CD4-positive, alpha-beta memory T cell (primary cell): ENCODE data around the gene MYOM1. TPM values are rescaled to one million over a fixed set of nuclear protein-coding genes. Genes with fewer than 3 reads are reported as not detected.
A peak's percentile ranks its signal among the peaks of the same experiment; 100 is the strongest.

Source experiments
- CTCF ChIA-PET: fragments of 350-600 bp; sonication (Branson Sonifier 250); formaldehyde crosslinking; loops from one replicate; lab custom pipeline; 2021; ENCODE audit warnings: inconsistent platforms; ENCODE audit not compliant: partially characterized antibody; lab: Charles Lee
- POLR2A ChIA-PET: fragments of 350-600 bp; sonication (Branson Sonifier 250); formaldehyde crosslinking; loops from one replicate; lab custom pipeline; 2021; ENCODE audit not compliant: partially characterized antibody; lab: Charles Lee
- DNase-seq, 5 donors: peaks; one replicate each; pipeline versions ENCODE4 v3.0.0 to v3.0.0-alpha.2; 2020 to 2022; ENCODE audit warnings: mixed read lengths in 1 of 5
- H3K27ac ChIP-seq: one replicate; pipeline ENCODE4 v1.7.0; 2013; ENCODE audit warnings: low read depth, low read length
- H3K27me3 ChIP-seq: 2 replicates; pipeline ENCODE4 v1.7.0; 2013; ENCODE audit warnings: mild to moderate bottlenecking, low read length, moderate library complexity; ENCODE audit not compliant: insufficient read depth
- H3K36me3 ChIP-seq: 2 replicates; pipeline ENCODE4 v1.7.0; 2013; ENCODE audit warnings: mild to moderate bottlenecking, low read length, moderate library complexity; ENCODE audit not compliant: insufficient read depth
- H3K4me1 ChIP-seq: 2 replicates; pipeline ENCODE4 v1.7.0; 2013; ENCODE audit warnings: mild to moderate bottlenecking, low read length, moderate library complexity; ENCODE audit not compliant: insufficient read depth
- H3K4me3 ChIP-seq, 2 donors: one replicate each; pipeline ENCODE4 v1.7.0; 2013; ENCODE audit warnings: low read length in 2 of 2, mild to moderate bottlenecking in 1 of 2
- H3K9me3 ChIP-seq, 2 donors: one replicate each; pipeline ENCODE4 v1.7.0; 2013; ENCODE audit warnings: low read length in 2 of 2, control low read depth in 1 of 2; ENCODE audit not compliant: control insufficient read depth in 1 of 2
- H3K27ac Mint-ChIP-seq, 7 donors: one replicate each; pipeline ENCODE4 v1.8.0; 2020 to 2021; ENCODE audit warnings: mixed read lengths in 7 of 7, mild to moderate bottlenecking in 6 of 7, inconsistent platforms in 3 of 7, moderate library complexity in 3 of 7
- H3K27me3 Mint-ChIP-seq, 2 donors: one replicate each; pipeline ENCODE4 v1.8.0; 2020 to 2021; ENCODE audit warnings: mixed read lengths in 2 of 2
- H3K36me3 Mint-ChIP-seq, 2 donors: one replicate each; pipeline ENCODE4 v1.8.0; 2020 to 2021; ENCODE audit warnings: mixed read lengths in 2 of 2, inconsistent platforms in 1 of 2, mild to moderate bottlenecking in 1 of 2
- H3K4me1 Mint-ChIP-seq, 4 donors: one replicate each; pipeline ENCODE4 v1.8.0; 2020 to 2021; ENCODE audit warnings: mixed read lengths in 4 of 4, mild to moderate bottlenecking in 1 of 4
- H3K4me3 Mint-ChIP-seq, 8 donors: one replicate each; pipeline ENCODE4 v1.8.0; 2020 to 2021; ENCODE audit warnings: mixed read lengths in 8 of 8, mild to moderate bottlenecking in 7 of 8, moderate library complexity in 6 of 8, inconsistent platforms in 3 of 8
- H3K9me3 Mint-ChIP-seq, 8 donors: one replicate each; pipeline ENCODE4 v1.8.0; 2020 to 2021; ENCODE audit warnings: mixed read lengths in 8 of 8, mild to moderate bottlenecking in 5 of 8, inconsistent platforms in 3 of 8, moderate library complexity in 1 of 8
- intact Hi-C: fragments of 100-400 bp; cut with micrococcal nuclease; formaldehyde crosslinking; loops from one replicate; pipeline ENCODE4 v1.15.1; 2023
- polyA plus RNA-seq, 2 donors: library from polyadenylated mRNA; unstranded; fragments of 300-500 nt; fragmentation: Illumina TruSeq; gene quantifications; one replicate each; pipeline ENCODE4 v1.2.3, GENCODE V29; 2021
- total RNA-seq, 2 experiments: library from RNA; stranded (reverse); gene quantifications; one replicate each; pipeline ENCODE4 v1.2.3, GENCODE V29; 2021

The MYOM1 gene
- total and polyA plus RNA-seq, 4 experiments from 2014 or later, result 0.09 to 4.2 (median 1.8) TPM

- no peaks in the 10 kb centered on the region for H3K9me3 Mint-ChIP-seq
- Histone ChIP-seq H3K27me3 (no peaks in the 10 kb centered on the region), H3K27ac (no peak overlapping the region), H3K9me3 (no peaks in the 10 kb centered on the region), H3K4me1 (no peaks in the 10 kb centered on the region), H3K4me3 (no peak overlapping the region), H3K36me3 (no peaks in the 10 kb centered on the region)
- no peak overlapping the region for H3K27ac Mint-ChIP-seq
- no peak for DNase-seq
- H3K27me3 Mint-ChIP-seq, result no peaks in the 10 kb centered on the region
- H3K4me1 Mint-ChIP-seq, result peaks cover 0 to 7% (median 5%) of the 10 kb centered on the region in 4 donors
- ChIA-PET CTCF (interaction anchor here (0.6 to 3.1 kb wide), 7 partner anchors 8 to 95 kb away, joined by 3 to 18 read pairs (median 4); no protein-coding TSS in a partner anchor), POLR2A (interaction anchor here (1.8 kb wide), 1 partner anchor 158 kb away, joined by 5 read pairs; the partner anchor contains the start of gene MYL12A)
- no peaks in the 10 kb centered on the region for H3K36me3 Mint-ChIP-seq
- no peak overlapping the region for H3K4me3 Mint-ChIP-seq
- intact Hi-C loops, result no loop called here
Observed at GRCh38 chr18:3089579-3089978, 130.2 kb downstream of the MYOM1 start.

GRCh38 chr18:3088449-3088848, 131.3 kb downstream of the MYOM1 start:
- no peak overlapping the region for H3K4me3 ChIP-seq
- Mint-ChIP-seq H3K4me3 (no peak overlapping the region), H3K27ac (peak overlapping the region in 1 of 7 donors; percentile 72), H3K36me3 (no peaks in the 10 kb centered on the region), H3K4me1 (peaks cover 0 to 7% (median 5%) of the 10 kb centered on the region in 4 donors), H3K9me3 (no peaks in the 10 kb centered on the region), H3K27me3 (no peaks in the 10 kb centered on the region)
- DNase-seq, result no peak
- no peaks in the 10 kb centered on the region for H3K36me3 ChIP-seq
- no peaks in the 10 kb centered on the region for H3K4me1 ChIP-seq
- H3K27me3 ChIP-seq, result no peaks in the 10 kb centered on the region
- intact Hi-C loops, result no loop called here
- CTCF ChIA-PET, result interaction anchor here (0.9 to 3.1 kb wide), 7 partner anchors 9 to 94 kb away, joined by 3 to 18 read pairs (median 4); no protein-coding TSS in a partner anchor
- no peak overlapping the region for H3K27ac ChIP-seq
- POLR2A ChIA-PET, result interaction anchor here (1.1 to 1.6 kb wide), 2 partner anchors 27 to 94 kb away, joined by 3 to 5 read pairs; no protein-coding TSS in a partner anchor
- no peaks in the 10 kb centered on the region for H3K9me3 ChIP-seq

- no peaks in the 10 kb centered on the region for H3K27me3 Mint-ChIP-seq
Observed at GRCh38 chr18:3086871-3087270, 132.9 kb downstream of the MYOM1 start.

GRCh38 chr18:3085612-3086011, 134.2 kb downstream of the MYOM1 start:
- POLR2A ChIA-PET, result no interaction called here
- Histone ChIP-seq H3K36me3 (no peaks in the 10 kb centered on the region), H3K27me3 (no peaks in the 10 kb centered on the region), H3K4me1 (no peaks in the 10 kb centered on the region), H3K9me3 (no peaks in the 10 kb centered on the region), H3K27ac (no peak overlapping the region), H3K4me3 (no peak overlapping the region)
- H3K36me3 Mint-ChIP-seq, result no peaks in the 10 kb centered on the region
- no peak overlapping the region for H3K27ac Mint-ChIP-seq
- CTCF ChIA-PET, result interaction anchor here (1.1 to 1.7 kb wide), 3 partner anchors 23 to 91 kb away, joined by 4 to 6 read pairs (median 4); no protein-coding TSS in a partner anchor
- H3K9me3 Mint-ChIP-seq, result no peaks in the 10 kb centered on the region
- peaks cover 0 to 7% (median 5%) of the 10 kb centered on the region in 4 donors for H3K4me1 Mint-ChIP-seq
- H3K4me3 Mint-ChIP-seq, result no peak overlapping the region
- intact Hi-C loops, result no loop called here
- DNase-seq, result no peak
- no peaks in the 10 kb centered on the region for H3K27me3 Mint-ChIP-seq

More at GRCh38 chr18:3086871-3087270, 132.9 kb downstream of the MYOM1 start:
- no peak overlapping the region for H3K4me3 ChIP-seq
- Mint-ChIP-seq H3K9me3 (no peaks in the 10 kb centered on the region), H3K36me3 (no peaks in the 10 kb centered on the region), H3K4me3 (no peak overlapping the region), H3K27ac (no peak overlapping the region), H3K4me1 (peaks cover 0 to 7% (median 5%) of the 10 kb centered on the region in 4 donors)
- H3K4me1 ChIP-seq, result no peaks in the 10 kb centered on the region
- no peaks in the 10 kb centered on the region for H3K9me3 ChIP-seq
- no peak overlapping the region for H3K27ac ChIP-seq
- no peaks in the 10 kb centered on the region for H3K27me3 ChIP-seq
- no peaks in the 10 kb centered on the region for H3K36me3 ChIP-seq
- ChIA-PET CTCF (interaction anchor here (1.0 to 2.9 kb wide), 5 partner anchors 10 to 93 kb away, joined by 3 to 13 read pairs (median 4); no protein-coding TSS in a partner anchor), POLR2A (no interaction called here)
- DNase-seq, result no peak
- intact Hi-C loops, result no loop called here

GRCh38 chr18:3084206-3084605, 135.6 kb downstream of the MYOM1 start:
- Histone ChIP-seq H3K27me3 (no peaks in the 10 kb centered on the region), H3K4me3 (no peak overlapping the region), H3K36me3 (no peaks in the 10 kb centered on the region), H3K4me1 (no peaks in the 10 kb centered on the region), H3K9me3 (no peaks in the 10 kb centered on the region), H3K27ac (no peak overlapping the region)
- intact Hi-C loops, result no loop called here
- no peaks in the 10 kb centered on the region for H3K9me3 Mint-ChIP-seq
- no peaks in the 10 kb centered on the region for H3K27me3 Mint-ChIP-seq
- no peak overlapping the region for H3K4me3 Mint-ChIP-seq
- H3K4me1 Mint-ChIP-seq, result peaks cover 0 to 7% (median 5%) of the 10 kb centered on the region in 4 donors
- no peak overlapping the region for H3K27ac Mint-ChIP-seq
- DNase-seq, result no peak
- CTCF ChIA-PET, result interaction anchor here (0.8 to 1.4 kb wide), 2 partner anchors 22 to 90 kb away, joined by 4 to 5 read pairs; no protein-coding TSS in a partner anchor
- POLR2A ChIA-PET, result no interaction called here
- no peaks in the 10 kb centered on the region for H3K36me3 Mint-ChIP-seq

- DNase-seq, result no peak
- H3K9me3 ChIP-seq, result no peaks in the 10 kb centered on the region
- no peaks in the 10 kb centered on the region for H3K27me3 Mint-ChIP-seq
- ChIA-PET CTCF (interaction anchor here (1.4 kb wide), 1 partner anchor 90 kb away, joined by 5 read pairs; no protein-coding TSS in a partner anchor), POLR2A (no interaction called here)
- H3K27ac ChIP-seq, result no peak overlapping the region
- no peaks in the 10 kb centered on the region for H3K36me3 ChIP-seq
- H3K9me3 Mint-ChIP-seq, result no peaks in the 10 kb centered on the region
- H3K4me1 ChIP-seq, result no peaks in the 10 kb centered on the region
- no peaks in the 10 kb centered on the region for H3K27me3 ChIP-seq
- H3K4me3 Mint-ChIP-seq, result no peak overlapping the region
- peaks cover 0 to 7% (median 5%) of the 10 kb centered on the region in 4 donors for H3K4me1 Mint-ChIP-seq
- no peak overlapping the region for H3K27ac Mint-ChIP-seq
- intact Hi-C loops, result no loop called here
- H3K4me3 ChIP-seq, result no peak overlapping the region
- no peaks in the 10 kb centered on the region for H3K36me3 Mint-ChIP-seq
Observed at GRCh38 chr18:3083766-3084165, 136.0 kb downstream of the MYOM1 start.

- no peak overlapping the region for H3K27ac ChIP-seq
Observed at GRCh38 chr18:3081584-3081991, 138.2 kb downstream of the MYOM1 start.

More at GRCh38 chr18:3081584-3081991, 138.2 kb downstream of the MYOM1 start:
- POLR2A ChIA-PET, result interaction anchor here (1.8 kb wide), 1 partner anchor 19 kb away, joined by 6 read pairs; no protein-coding TSS in a partner anchor
- DNase-seq, result no peak
- H3K27me3 Mint-ChIP-seq, result no peaks in the 10 kb centered on the region
- no peaks in the 10 kb centered on the region for H3K4me1 Mint-ChIP-seq
- Histone ChIP-seq H3K27me3 (no peaks in the 10 kb centered on the region), H3K4me3 (no peak overlapping the region), H3K36me3 (no peaks in the 10 kb centered on the region), H3K4me1 (no peaks in the 10 kb centered on the region), H3K9me3 (no peaks in the 10 kb centered on the region)
- no peaks in the 10 kb centered on the region for H3K36me3 Mint-ChIP-seq
- H3K27ac Mint-ChIP-seq, result no peak overlapping the region
- H3K4me3 Mint-ChIP-seq, result no peak overlapping the region
- H3K9me3 Mint-ChIP-seq, result no peaks in the 10 kb centered on the region
- intact Hi-C loops, result no loop called here
- CTCF ChIA-PET, result interaction anchor here (1.1 to 1.4 kb wide), 2 partner anchors 29 to 70 kb away, joined by 3 read pairs; no protein-coding TSS in a partner anchor
